Activated CD4-positive, alpha-beta T cell treated with anti-CD3 and anti-CD28 coated beads for 48 hours (primary cell): ENCODE results near the gene ACSL4.
"Not testable (repeated sequence)": the region's sequence is repeated elsewhere in the genome, so short reads cannot be mapped to it uniquely, and the experiment has no call there.

ENCODE experiments used
- DNase-seq: peaks from one replicate; pipeline ENCODE4 v3.0.0-alpha.2; 2020

The ACSL4 gene

DNA sequence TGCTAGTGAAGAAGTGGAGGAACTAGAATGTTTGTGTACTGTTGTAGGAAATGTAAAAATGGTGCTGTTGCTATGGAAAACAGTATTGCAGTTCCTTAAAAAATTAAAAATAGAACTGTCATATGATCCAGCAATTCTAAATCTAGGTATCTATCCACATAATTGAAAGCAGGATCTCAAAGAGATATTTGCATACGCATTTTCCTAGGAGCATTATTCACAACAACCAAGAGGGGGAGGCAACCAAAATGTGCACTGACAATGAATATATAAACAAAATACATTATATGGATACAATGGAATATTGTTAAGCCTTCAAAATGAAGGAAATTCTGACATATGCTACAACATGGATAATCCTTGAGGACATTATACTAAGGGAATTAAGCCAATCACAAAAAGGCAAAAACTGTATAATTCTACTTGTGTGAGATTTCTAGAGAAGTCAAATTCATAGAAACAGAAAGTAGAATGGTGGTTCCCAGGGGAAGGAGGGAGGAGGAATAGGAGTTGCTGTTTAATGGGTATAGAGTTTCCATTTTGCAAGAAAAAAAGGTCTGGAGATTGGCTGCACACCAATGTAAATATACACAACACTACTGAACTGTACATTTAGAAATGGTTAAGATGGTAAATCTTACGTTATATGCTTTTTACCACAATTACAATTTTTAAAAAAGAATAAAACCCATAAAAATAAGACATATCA is 72.5 kb downstream of the ACSL4 start:
- DNase-seq: no peak

- no peak for DNase-seq
Measured at GRCh38 chrX:109658391-109658790, 74.7 kb downstream of the ACSL4 start.

DNA sequence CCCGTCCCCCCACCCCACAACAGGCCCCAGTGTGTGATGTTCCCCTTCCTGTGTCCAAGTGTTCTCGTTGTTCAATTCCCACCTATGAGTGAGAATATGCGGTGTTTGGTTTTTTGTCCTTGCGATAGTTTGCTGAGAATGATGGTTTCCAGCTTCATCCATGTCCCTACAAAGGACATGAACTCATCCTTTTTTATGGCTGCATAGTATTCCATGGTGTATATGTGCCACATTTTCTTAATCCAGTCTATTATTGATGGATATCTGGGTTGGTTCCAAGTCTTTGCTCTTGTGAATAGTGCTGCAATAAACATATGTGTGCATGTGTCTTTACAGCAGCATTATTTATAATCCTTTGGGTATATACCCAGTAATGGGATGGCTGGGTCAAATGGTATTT is 75.7 kb downstream of the ACSL4 start:
- DNase-seq: not testable (repeated sequence)

DNA sequence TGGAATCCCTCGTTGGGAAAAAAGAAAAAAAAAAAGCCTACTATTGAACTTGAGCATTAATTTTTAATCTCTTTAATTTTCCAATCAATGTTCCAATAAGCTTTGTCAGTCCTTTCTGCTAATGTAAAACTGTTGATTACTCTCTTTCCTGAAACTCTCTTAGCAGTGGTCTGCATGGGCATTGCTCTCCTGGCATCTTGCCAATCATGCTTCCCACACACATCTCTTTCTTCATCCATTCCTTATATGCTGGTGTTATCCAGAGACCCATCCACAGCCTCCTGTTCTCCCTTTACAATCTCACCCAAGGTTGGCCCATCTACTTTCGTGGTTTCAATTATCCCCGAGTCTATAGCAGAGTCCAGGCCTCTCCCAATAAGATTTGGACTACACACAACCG is 76.3 kb downstream of the ACSL4 start:
- no peak for DNase-seq

- DNase-seq: no peak
Measured at GRCh38 chrX:109655502-109656201, 77.4 kb downstream of the ACSL4 start.

- DNase-seq: no peak
Measured at GRCh38 chrX:109654516-109655109, 78.4 kb downstream of the ACSL4 start.

DNA sequence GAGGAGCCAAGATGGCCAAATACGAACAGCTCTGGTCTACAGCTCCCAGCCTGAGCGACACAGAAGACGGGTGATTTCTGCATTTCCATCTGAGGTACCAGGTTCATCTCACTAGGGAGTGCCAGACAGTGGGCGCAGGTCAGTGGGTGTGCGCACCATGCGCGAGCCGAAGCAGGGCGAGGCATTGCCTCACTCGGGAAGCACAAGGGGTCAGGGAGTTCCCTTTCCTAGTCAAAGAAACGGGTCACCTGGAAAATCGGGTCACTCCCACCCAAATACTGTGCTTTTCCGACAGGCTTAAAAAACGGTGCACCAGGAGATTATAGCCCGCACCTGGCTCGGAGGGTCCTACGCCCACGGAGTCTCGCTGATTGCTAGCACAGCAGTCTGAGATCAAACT is 88.4 kb downstream of the ACSL4 start:
- DNase-seq: not testable (repeated sequence)

GRCh38 chrX:109643687-109644086 is 89.4 kb downstream of the ACSL4 start:
- DNase-seq: no peak

- no peak for DNase-seq
Measured at GRCh38 chrX:109638158-109638557, 94.9 kb downstream of the ACSL4 start.

DNA sequence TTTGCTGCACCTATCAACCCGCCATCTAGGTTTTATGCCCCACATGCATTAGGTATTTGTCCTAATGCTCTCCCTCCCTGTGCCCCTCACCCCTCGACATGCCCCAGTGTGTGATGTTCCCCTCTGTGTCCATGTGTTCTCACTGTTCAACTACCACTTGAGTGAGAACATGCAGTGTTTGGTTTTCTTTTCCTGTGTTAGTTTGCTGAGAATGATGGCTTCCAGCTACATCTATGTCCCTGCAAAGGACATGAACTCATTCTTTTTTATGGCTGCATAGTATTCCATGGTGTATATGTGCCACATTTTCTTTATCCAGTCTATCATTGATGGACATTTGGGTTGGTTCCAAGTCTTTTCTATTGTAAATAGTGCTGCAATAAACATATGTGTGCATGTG is 95.6 kb downstream of the ACSL4 start:
- not testable (repeated sequence) for DNase-seq

- no peak for DNase-seq
Measured at GRCh38 chrX:109635146-109635545, 97.9 kb downstream of the ACSL4 start.

DNA sequence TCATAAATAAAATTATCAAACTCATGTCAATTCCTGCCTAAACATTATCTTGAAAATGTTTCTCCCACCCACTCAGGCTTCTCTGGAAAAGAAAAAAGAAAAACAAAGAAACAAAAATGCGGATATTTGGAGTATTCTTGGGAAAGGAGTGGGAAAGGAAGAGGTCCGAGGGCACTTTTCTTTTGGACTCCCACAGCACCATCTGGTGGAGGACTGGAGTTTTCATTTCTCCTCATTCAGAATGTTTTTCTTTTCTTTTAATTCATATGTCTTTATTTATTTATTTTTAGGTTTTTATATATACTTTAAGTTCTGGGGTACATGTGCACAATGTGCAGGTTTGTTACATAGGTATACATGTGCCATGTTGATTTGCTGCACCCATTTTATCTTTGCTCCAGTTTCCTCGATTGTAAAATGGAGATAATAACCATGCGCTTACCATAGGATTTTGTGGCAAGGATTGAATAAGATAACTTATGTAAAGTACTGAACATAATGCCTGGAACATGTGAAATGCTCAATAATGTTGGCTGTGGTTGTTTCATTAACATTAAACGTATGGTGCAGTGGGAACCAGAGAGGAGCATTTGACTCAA is 100.1 kb downstream of the ACSL4 start:
- no peak for DNase-seq

DNA sequence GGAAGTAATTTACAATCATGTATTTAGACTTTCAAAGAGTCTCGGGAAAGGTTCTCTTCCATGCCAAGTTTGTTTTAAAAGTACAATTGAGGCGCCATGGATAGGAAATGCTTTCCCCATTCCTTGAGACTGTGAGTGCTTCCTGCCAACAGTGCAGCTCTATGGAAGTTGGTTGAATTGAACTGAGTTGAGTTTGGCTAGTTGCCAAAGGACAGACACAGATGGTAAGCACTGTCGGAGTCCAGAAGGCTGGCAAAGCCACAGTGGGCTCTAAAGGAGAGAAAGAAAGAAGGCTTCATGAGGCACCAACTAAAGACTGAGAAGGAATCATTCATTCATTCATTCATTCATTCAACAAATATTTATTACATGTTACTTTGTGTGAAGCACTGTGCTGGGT is 103.7 kb downstream of the ACSL4 start:
- no peak for DNase-seq

DNA sequence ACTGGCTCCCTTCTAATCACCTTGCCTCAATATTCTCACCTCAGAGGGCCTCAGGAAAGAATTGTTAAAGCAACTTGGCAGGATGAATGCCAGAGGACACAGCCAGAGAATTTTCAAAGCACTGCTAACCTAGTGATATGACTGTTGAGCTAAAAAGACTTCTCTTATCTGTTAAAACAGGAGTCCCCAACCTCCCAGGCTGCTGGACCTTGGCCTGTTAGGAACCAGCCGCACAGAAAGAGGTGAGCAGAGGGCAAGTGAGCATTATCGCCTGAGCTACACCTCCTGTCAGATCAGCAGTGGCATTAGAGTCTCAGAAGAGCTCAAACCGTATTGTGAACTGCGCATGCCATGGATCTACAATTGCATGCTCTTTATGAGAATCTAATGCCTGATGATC is 106.4 kb downstream of the ACSL4 start:
- no peak for DNase-seq

- no peak for DNase-seq
Measured at GRCh38 chrX:109624641-109625616, 108.1 kb downstream of the ACSL4 start, which contains the start of gene KCNE5. Gene KCNE5 (minus strand): TSS chrX:109625172. CDS start chrX:109625020, 152 bp downstream.

DNA sequence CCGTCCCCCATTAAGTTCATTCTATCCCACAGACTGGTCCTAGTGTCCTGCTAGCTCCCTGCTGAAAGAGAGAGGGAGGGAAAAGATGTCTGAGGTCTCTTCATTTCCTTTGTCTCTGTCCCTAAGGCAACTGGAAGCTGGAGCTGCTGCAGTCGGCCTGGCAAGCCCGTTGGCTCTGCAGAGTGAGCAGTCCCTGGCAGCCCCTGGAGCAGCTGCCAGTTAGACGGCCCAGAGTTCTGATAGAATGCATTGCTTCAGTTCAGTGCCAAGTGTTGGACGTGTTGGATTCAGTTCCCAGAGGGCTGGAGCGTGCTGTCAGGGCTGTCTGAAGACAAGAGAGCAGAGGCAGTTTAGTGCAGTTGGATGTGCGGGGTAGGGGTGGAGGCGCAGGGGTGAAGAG is 109.1 kb downstream of the ACSL4 start:
- no peak for DNase-seq

DNA sequence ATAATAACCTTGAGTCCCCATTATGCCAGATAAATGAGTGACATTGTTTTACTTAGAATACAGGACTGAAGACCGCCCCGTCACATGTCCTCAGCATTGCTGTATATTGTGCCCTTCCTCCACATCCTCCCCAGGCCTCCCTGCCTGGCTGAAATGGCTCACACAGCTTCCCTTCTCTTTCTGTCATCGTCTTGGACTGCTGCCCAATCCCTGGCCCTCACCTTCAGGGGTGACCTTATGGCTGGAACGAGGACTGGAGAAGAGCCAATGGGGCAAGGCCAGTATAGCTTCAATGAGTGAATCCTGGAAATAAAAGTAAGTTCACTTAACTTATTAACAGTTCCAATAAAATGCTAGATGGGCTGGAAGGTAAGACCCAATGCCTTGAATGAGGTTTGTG is 110.8 kb downstream of the ACSL4 start:
- no peak for DNase-seq

- DNase-seq: no peak
Measured at GRCh38 chrX:109619771-109620170, 113.3 kb downstream of the ACSL4 start.

GRCh38 chrX:109614951-109615350 is 118.1 kb downstream of the ACSL4 start:
- DNase-seq: no peak

- DNase-seq: no peak
Measured at GRCh38 chrX:109601486-109601885, 131.6 kb downstream of the ACSL4 start.

DNA sequence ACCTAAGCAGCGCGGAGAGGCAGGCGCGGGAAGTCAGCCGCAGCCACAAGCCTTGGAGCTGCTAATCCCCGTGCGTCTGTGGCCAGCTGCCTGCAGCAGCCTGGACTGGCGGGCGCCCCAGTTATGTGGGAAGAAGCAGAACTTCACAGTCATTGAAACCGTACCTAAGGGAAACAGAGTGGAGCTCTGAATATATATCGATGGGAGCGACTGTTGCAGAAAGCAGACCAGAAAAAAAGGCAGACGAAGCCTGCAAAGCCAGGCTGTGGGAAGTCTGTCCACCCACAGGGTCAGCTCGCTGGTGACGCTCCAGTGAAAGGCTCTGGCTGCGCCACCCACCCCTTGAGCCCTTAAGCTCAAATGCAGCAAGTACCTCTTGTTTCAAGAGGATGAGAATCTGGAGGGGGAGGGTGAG is 132.8 kb downstream of the ACSL4 start:
- DNase-seq: no peak

DNA sequence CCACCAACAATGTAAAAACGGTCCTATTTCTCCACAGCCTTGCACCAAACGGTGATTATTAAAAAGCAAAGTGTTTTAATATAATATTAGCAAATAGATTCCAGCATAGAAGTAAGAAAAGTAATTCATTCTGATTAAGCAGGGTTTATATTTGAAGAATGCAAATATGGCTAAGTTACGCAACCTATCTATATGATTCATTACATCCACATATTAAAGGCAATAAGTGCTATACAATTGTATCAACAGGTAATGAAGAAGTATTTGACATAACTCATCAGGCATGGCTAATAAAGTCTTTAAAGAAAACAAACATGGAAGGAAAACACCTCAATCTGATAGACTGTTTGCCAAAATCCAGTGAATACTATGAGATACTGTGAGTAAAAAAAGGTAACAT is 137.0 kb downstream of the ACSL4 start:
- DNase-seq: no peak
